Smooth muscle cell (in vitro differentiated cells): ENCODE data around the gene ENPP6. TPM values are rescaled to one million over a fixed set of nuclear protein-coding genes. Genes with fewer than 3 reads are reported as not detected.
"Not testable (repeated sequence)": the region's sequence is repeated elsewhere in the genome, so short reads cannot be mapped to it uniquely, and the experiment has no call there.

Experiments
- DNase-seq: peaks from one replicate; lab custom pipeline; 2025; ENCODE audit not compliant: unreplicated experiment; lab: John Stamatoyannopoulos, UW
- H2AFZ ChIP-seq: fragments of 200-600 bp; sonication (generic); 2 replicates; pipeline ENCODE4 v1.6.0; 2016; ENCODE audit warnings: antibody characterized with exemption, low read depth, mild to moderate bottlenecking
- H3F3A ChIP-seq: fragments of 200-600 bp; sonication (generic); 2 replicates; pipeline ENCODE4 v1.6.0; 2017; ENCODE audit warnings: antibody characterized with exemption, low read depth
- H3K27ac ChIP-seq: fragments of 200-600 bp; sonication (generic); 2 replicates; pipeline ENCODE4 v1.5.1; 2016; ENCODE audit warnings: low read depth, mild to moderate bottlenecking
- H3K27me3 ChIP-seq: fragments of 200-600 bp; sonication (generic); 2 replicates; pipeline ENCODE4 v1.6.1; 2016; ENCODE audit warnings: low read depth, mild to moderate bottlenecking
- H3K36me3 ChIP-seq: fragments of 200-600 bp; sonication (generic); 2 replicates; pipeline ENCODE4 v1.5.1; 2016; ENCODE audit warnings: low read depth
- H3K4me1 ChIP-seq: fragments of 200-600 bp; sonication (generic); 2 replicates; pipeline ENCODE4 v1.5.1; 2016; ENCODE audit warnings: low read depth
- H3K4me2 ChIP-seq: fragments of 200-600 bp; sonication (generic); 2 replicates; pipeline ENCODE4 v1.6.0; 2016; ENCODE audit warnings: mild to moderate bottlenecking
- H3K4me3 ChIP-seq: fragments of 200-600 bp; sonication (generic); 2 replicates; pipeline ENCODE4 v1.5.1; 2016; ENCODE audit warnings: mild to moderate bottlenecking
- H3K79me2 ChIP-seq: fragments of 200-600 bp; sonication (generic); 2 replicates; pipeline ENCODE4 v1.6.0; 2016; ENCODE audit warnings: low read depth, mild to moderate bottlenecking
- H3K9ac ChIP-seq: fragments of 200-600 bp; sonication (generic); 2 replicates; pipeline ENCODE4 v1.6.0; 2016; ENCODE audit warnings: low read depth
- H3K9me3 ChIP-seq: fragments of 200-600 bp; sonication (generic); replicated peaks from 2 replicates; pipeline ENCODE4 v1.5.1; 2016; ENCODE audit warnings: low read depth
- H4K20me1 ChIP-seq: fragments of 200-600 bp; sonication (generic); 2 replicates; pipeline ENCODE4 v1.6.0; 2016; ENCODE audit warnings: low read depth
- CTCF ChIP-seq: fragments of 200-600 bp; sonication (generic); IDR thresholded peaks from 2 replicates; pipeline ENCODE4 v1.5.1; 2017; ENCODE audit warnings: borderline replicate concordance, mild to moderate bottlenecking, antibody characterized with exemption; ENCODE audit not compliant: insufficient read depth, poor library complexity, severe bottlenecking
- WGBS: methylation state at CpG from one replicate; pipeline ENCODE4 v1.1.7; 2016; ENCODE audit warnings: low lambda C conversion rate; 5-methylcytosine and 5-hydroxymethylcytosine counted together
- polyA plus RNA-seq: library from polyadenylated mRNA; unstranded; fragments of >200 nt; fragmentation: Nextera tagmentation; extraction: Ambion mirVana; gene quantifications from 2 replicates; pipeline ENCODE4 v1.2.1, GENCODE V29; 2016
- total RNA-seq: library from RNA; depleted of rRNA; stranded (reverse); fragments of >200 nt; gene quantifications from 2 replicates; pipeline ENCODE4 v1.2.3, GENCODE V29; 2014

The ENPP6 gene
- total and polyA plus RNA-seq, 2 experiments from 2014 or later: not detected

DNA sequence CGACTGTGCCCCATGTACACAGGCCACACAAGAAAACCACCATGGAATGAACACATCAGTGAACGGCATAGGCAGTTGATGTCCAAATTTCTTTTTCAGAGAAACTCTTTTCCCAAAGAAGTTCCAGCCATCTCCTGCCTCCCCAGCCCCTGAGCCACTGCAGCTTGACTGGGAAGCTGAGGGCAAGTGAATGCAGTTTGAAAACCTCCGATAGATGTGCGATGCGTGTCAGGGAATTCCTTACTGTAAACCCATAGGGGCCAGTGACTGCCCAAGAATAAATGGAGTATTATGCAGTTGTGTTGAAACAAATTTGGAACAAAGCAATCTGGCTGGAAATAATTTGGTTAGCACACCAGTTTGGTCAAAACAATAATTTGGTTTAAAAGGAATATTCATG lies 72.1 kb downstream of the ENPP6 start:
- Histone ChIP-seq H3K79me2 (no peaks in the 10 kb centered on the region), H3K36me3 (no peaks in the 10 kb centered on the region), H3K9me3 (no peaks in the 10 kb centered on the region), H3K27me3 (no peaks in the 10 kb centered on the region), H3K4me3 (no peak overlapping the region), H3K4me1 (no peaks in the 10 kb centered on the region), H3F3A (peaks cover 7% of the 10 kb centered on the region), H3K27ac (no peak overlapping the region), H4K20me1 (no peaks in the 10 kb centered on the region), H3K9ac (no peak overlapping the region), H2AFZ (no peak overlapping the region), H3K4me2 (no peak overlapping the region)
- no peak for DNase-seq
- no peak for TF ChIP-seq CTCF
- WGBS: 97% methylated on average over 5 of the region's 5 CpGs

DNA sequence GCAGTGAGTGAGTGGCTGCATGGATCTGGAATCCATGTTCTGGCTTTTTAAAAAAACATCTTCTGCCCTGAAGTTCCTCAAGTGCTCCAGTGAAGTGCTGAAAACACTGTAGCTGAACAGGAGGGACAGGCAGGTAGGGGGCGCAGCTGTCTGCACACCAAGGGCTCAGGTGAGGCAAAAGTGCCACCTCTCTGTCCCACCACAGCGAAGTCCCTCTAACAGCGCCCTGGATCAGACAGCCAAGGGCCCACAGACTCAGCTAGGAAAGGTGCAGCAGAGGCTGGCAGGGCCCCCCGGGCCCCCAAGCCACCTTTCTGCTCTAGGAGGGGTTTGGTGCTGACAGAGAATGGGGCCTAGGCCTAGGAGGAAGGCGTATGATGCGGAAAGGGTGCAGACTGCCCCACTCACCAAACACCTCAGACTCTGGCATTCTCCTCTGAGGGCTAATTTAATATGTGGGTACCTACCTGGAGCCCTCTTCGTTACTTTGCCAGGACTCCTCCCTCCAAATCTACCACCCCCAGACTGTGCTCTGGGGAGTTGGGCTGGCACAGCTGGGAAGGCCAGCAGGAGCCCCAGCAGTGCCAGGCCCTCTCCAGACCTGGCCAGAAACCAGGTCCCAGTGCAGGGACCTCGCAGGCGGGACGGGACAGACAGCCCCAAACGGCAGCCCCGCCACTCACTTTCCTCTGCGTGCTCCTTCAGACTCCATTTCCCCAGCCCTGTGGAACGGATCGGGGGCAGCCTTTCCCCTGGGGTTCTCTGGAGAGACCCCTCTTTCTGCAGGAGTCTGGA lies 73.7 kb downstream of the ENPP6 start:
- H4K20me1 ChIP-seq: no peaks in the 10 kb centered on the region
- no peak overlapping the region for H2AFZ ChIP-seq
- H3K79me2 ChIP-seq: no peaks in the 10 kb centered on the region
- H3K27me3 ChIP-seq: no peaks in the 10 kb centered on the region
- H3K4me1 ChIP-seq: no peaks in the 10 kb centered on the region
- no peak overlapping the region for H3K9ac ChIP-seq
- H3F3A ChIP-seq: no peaks in the 10 kb centered on the region
- DNase-seq: no peak
- H3K36me3 ChIP-seq: no peaks in the 10 kb centered on the region
- H3K4me3 ChIP-seq: no peak overlapping the region
- no peak overlapping the region for H3K27ac ChIP-seq
- no peaks in the 10 kb centered on the region for H3K9me3 ChIP-seq
- TF ChIP-seq CTCF: no peak
- no peak overlapping the region for H3K4me2 ChIP-seq
- 85% methylated on average over 15 of the region's 15 CpGs for WGBS

GRCh38 chr4:184142121-184143000 lies 75.3 kb downstream of the ENPP6 start:
- H3K4me1 ChIP-seq: no peaks in the 10 kb centered on the region
- no peaks in the 10 kb centered on the region for H3K27me3 ChIP-seq
- no peaks in the 10 kb centered on the region for H3K79me2 ChIP-seq
- 85% methylated on average over 18 of the region's 18 CpGs for WGBS
- no peaks in the 10 kb centered on the region for H4K20me1 ChIP-seq
- no peaks in the 10 kb centered on the region for H3F3A ChIP-seq
- no peak overlapping the region for H3K4me2 ChIP-seq
- H3K36me3 ChIP-seq: no peaks in the 10 kb centered on the region
- H3K27ac ChIP-seq: no peak overlapping the region
- no peak for DNase-seq
- no peak overlapping the region for H3K4me3 ChIP-seq
- no peak overlapping the region for H3K9ac ChIP-seq
- TF ChIP-seq CTCF: no peak
- H2AFZ ChIP-seq: no peak overlapping the region
- H3K9me3 ChIP-seq: no peaks in the 10 kb centered on the region

DNA sequence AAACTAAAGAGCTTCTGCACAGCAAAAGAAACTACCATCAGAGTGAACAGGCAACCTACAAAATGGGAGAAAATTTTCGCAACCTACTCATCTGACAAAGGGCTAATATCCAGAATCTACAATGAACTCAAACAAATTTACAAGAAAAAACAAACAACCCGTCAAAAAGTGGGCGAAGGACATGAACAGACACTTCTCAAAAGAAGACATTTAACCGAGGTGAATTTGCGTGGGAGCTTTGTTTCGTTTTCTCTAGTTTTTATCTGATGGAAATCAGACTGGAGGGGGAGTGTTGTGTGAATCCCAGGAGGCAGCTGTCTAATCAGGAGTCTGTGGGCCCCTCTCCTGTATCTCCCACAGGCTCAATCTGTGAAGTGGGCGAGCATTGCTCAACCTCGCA lies 76.8 kb downstream of the ENPP6 start:
- H3K79me2 ChIP-seq, H3K4me2 ChIP-seq, H2AFZ ChIP-seq, DNase-seq, H3F3A ChIP-seq, H3K9ac ChIP-seq, H3K36me3 ChIP-seq, H3K4me3 ChIP-seq, H4K20me1 ChIP-seq, H3K27me3 ChIP-seq, H3K27ac ChIP-seq, H3K4me1 ChIP-seq: not testable (repeated sequence)
- peaks cover 10% of the 10 kb centered on the region for H3K9me3 ChIP-seq
- 89% methylated on average over 8 of the region's 8 CpGs for WGBS
